GM10248 (cell line): Measurements from ENCODE around the gene POLK.
A peak's percentile ranks its signal among the peaks of the same experiment; 100 is the strongest.

Experiments used
- CTCF ChIA-PET: fragments of 300-600 bp; sonication (Branson Sonifier 250); formaldehyde crosslinking; extraction: SDS; loops from one replicate; lab custom pipeline; 2021; ENCODE audit warnings: antibody characterized with exemption; lab: Yijun Ruan, JAX
- POLR2A ChIA-PET: fragments of 350-650 bp; sonication (Branson Sonifier 250); formaldehyde crosslinking; extraction: SDS; loops from one replicate; lab custom pipeline; 2020; ENCODE audit warnings: antibody characterized with exemption; lab: Yijun Ruan, JAX
- DNase-seq: peaks from one replicate; pipeline ENCODE4 v3.0.0; 2012; ENCODE audit errors: extremely low spot score
- TF ChIP-seq, protein P1 (sequence below): IDR thresholded peaks from 2 replicates; pipeline ENCODE4 v1.5.1; 2012; ENCODE audit warnings: mild to moderate bottlenecking, low read depth; ENCODE audit errors: extremely low read depth, missing control alignments, control extremely low read depth

Gene POLK

DNA sequence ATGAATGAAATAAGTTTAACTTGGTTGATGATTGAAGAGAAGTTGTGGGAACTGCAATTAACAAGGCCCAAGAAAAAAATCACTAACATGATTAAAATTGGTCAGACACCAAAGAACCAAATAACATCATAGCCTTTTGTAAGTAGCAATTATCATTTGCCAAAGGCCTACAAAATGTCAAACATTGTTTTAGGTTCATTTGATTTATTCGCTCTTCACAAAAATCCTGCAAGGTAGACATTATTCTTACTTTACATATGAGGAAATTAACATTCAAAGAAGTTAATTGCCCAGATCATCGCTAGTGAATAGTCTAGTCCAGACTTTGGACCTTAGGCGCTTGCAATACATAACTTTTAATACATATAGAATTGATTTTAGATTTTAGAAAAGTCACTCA lies 2.6 kb downstream of the POLK start:
- TF ChIP-seq, protein P1, sequence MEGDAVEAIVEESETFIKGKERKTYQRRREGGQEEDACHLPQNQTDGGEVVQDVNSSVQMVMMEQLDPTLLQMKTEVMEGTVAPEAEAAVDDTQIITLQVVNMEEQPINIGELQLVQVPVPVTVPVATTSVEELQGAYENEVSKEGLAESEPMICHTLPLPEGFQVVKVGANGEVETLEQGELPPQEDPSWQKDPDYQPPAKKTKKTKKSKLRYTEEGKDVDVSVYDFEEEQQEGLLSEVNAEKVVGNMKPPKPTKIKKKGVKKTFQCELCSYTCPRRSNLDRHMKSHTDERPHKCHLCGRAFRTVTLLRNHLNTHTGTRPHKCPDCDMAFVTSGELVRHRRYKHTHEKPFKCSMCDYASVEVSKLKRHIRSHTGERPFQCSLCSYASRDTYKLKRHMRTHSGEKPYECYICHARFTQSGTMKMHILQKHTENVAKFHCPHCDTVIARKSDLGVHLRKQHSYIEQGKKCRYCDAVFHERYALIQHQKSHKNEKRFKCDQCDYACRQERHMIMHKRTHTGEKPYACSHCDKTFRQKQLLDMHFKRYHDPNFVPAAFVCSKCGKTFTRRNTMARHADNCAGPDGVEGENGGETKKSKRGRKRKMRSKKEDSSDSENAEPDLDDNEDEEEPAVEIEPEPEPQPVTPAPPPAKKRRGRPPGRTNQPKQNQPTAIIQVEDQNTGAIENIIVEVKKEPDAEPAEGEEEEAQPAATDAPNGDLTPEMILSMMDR = no peak
- ChIA-PET POLR2A (no interaction called here), CTCF (no interaction called here)
- no peak for DNase-seq

GRCh38 chr5:75519761-75520160 lies 8.1 kb downstream of the POLK start:
- TF ChIP-seq, protein P1 = no peak
- DNase-seq = no peak
- ChIA-PET CTCF (no interaction called here), POLR2A (no interaction called here)

- ChIA-PET POLR2A (no interaction called here), CTCF (no interaction called here)
- TF ChIP-seq, protein P1 = no peak
- DNase-seq = no peak
Measured at GRCh38 chr5:75521195-75521594, 9.5 kb downstream of the POLK start.

DNA sequence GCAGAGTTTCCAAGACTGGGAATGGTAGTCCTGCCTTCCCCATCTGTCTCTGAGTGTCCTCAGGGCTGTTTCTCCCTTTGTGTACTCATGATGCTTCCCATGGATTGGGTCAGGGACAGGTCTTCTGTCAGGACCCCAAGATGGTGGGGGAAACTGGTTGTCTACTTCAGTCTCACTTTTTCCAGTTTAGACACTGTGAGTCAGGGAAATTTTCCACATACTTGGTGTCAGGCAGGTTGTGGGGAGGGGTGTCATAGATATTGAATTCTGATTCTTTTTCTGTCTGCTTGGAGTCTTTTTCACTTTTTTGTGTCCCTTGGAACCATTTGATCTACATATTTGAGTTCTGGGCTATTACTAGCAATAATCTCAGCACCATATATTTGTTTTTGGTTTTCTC lies 10.3 kb downstream of the POLK start:
- ChIA-PET POLR2A (no interaction called here), CTCF (no interaction called here)
- TF ChIP-seq, protein P1 = no peak
- DNase-seq = no peak

- TF ChIP-seq, protein P1 = no peak
- CTCF ChIA-PET = no interaction called here
- POLR2A ChIA-PET = no interaction called here
- no peak for DNase-seq
Measured at GRCh38 chr5:75522542-75522941, 10.9 kb downstream of the POLK start.

- POLR2A ChIA-PET = interaction anchor here (0.6 kb wide), 1 partner anchor 1768 kb away, joined by 5 read pairs; no protein-coding TSS in a partner anchor
- DNase-seq = no peak
- CTCF ChIA-PET = no interaction called here
- TF ChIP-seq, protein P1 = no peak
Measured at GRCh38 chr5:75523275-75523674, 11.6 kb downstream of the POLK start.

- TF ChIP-seq, protein P1 = no peak
- CTCF ChIA-PET = no interaction called here
- DNase-seq = peak; percentile 42
- POLR2A ChIA-PET = interaction anchor here (0.6 kb wide), 1 partner anchor 1769 kb away, joined by 5 read pairs; no protein-coding TSS in a partner anchor
Measured at GRCh38 chr5:75524071-75524470, 12.4 kb downstream of the POLK start.
